A673 (cell line): Measurements from ENCODE around the gene SCAMP4. TPM values are rescaled to one million over a fixed set of nuclear protein-coding genes. Genes with fewer than 3 reads are reported as not detected.

Source experiments
- BruUV-seq: library from RNA; stranded (reverse); fragments of 400-500 nt; replicated peaks from 2 replicates; lab custom pipeline; 2021; lab: Mats Ljungman, UMichigan
- CTCF ChIA-PET: fragments of 300-600 bp; sonication (Branson Sonifier 250); formaldehyde crosslinking; loops from one replicate; lab custom pipeline; 2022; ENCODE audit warnings: antibody characterized with exemption; lab: Charles Lee
- POLR2A ChIA-PET: fragments of 300-600 bp; sonication (Branson Sonifier 250); formaldehyde crosslinking; loops from one replicate; lab custom pipeline; 2022; ENCODE audit warnings: antibody characterized with exemption; ENCODE audit not compliant: low non-redundant PET; lab: Charles Lee
- DNase-seq: peaks from one replicate; pipeline ENCODE4 v3.0.0-alpha.2; 2015; ENCODE audit warnings: low spot score
- H3K27ac ChIP-seq: fragments of 200-600 bp; sonication (generic); 2 replicates; pipeline ENCODE4 v1.5.1; 2016; ENCODE audit warnings: mixed run types, low read depth, mild to moderate bottlenecking, mixed read lengths, antibody characterized with exemption, low read length; ENCODE audit not compliant: poor library complexity, severe bottlenecking
- H3K27me3 ChIP-seq: fragments of 200-600 bp; sonication (generic); replicated peaks from 2 replicates; pipeline ENCODE4 v1.6.1; 2017; ENCODE audit warnings: mixed run types, low read depth, mild to moderate bottlenecking, mixed read lengths, antibody characterized with exemption, low read length; ENCODE audit not compliant: insufficient read depth, poor library complexity
- H3K36me3 ChIP-seq: fragments of 200-600 bp; sonication (generic); 2 replicates; pipeline ENCODE4 v1.6.1; 2016; ENCODE audit warnings: mixed run types, mild to moderate bottlenecking, mixed read lengths, antibody characterized with exemption, low read length; ENCODE audit not compliant: insufficient read depth, poor library complexity, severe bottlenecking
- H3K4me1 ChIP-seq: fragments of 200-600 bp; sonication (generic); 2 replicates; pipeline ENCODE4 v1.6.1; 2017; ENCODE audit warnings: mixed run types, mild to moderate bottlenecking, mixed read lengths, antibody characterized with exemption, low read length; ENCODE audit not compliant: insufficient read depth, poor library complexity, severe bottlenecking
- H3K4me3 ChIP-seq: fragments of 200-600 bp; sonication (generic); 2 replicates; pipeline ENCODE4 v1.5.1; 2016; ENCODE audit warnings: low read depth, mixed run types, mild to moderate bottlenecking, mixed read lengths, low read length; ENCODE audit not compliant: poor library complexity, severe bottlenecking
- H3K9me3 ChIP-seq: fragments of 200-600 bp; sonication (generic); 2 replicates; pipeline ENCODE4 v1.6.1; 2016; ENCODE audit warnings: mixed run types, low read depth, mild to moderate bottlenecking, mixed read lengths, antibody characterized with exemption, low read length; ENCODE audit not compliant: poor library complexity, severe bottlenecking
- CTCF ChIP-seq: fragments of 300-800, 200-600 bp; sonication (generic); conservative IDR thresholded peaks from 2 replicates; pipeline ENCODE4 v1.5.1; 2017; ENCODE audit warnings: low read depth, mild to moderate bottlenecking, antibody characterized with exemption, low read length, moderate library complexity, mixed read lengths
- EZH2 ChIP-seq: fragments of 200-600 bp; sonication (generic); IDR thresholded peaks from 2 replicates; pipeline ENCODE4 v1.6.1; 2017; ENCODE audit warnings: borderline replicate concordance, low read depth, mild to moderate bottlenecking, mixed read lengths, antibody characterized with exemption, low read length; ENCODE audit not compliant: poor library complexity, severe bottlenecking
- intact Hi-C: fragments of 100-400 bp; cut with micrococcal nuclease; formaldehyde crosslinking; loops from one replicate; pipeline ENCODE4 v1.10.0; 2022; ENCODE audit not compliant: unreplicated experiment
- total RNA-seq: library from RNA; stranded (reverse); gene quantifications from 2 replicates; pipeline ENCODE4 v1.2.3, GENCODE V29; 2021

SCAMP4 gene
- total RNA-seq, 1 experiment from 2014 or later, result 88.4 TPM

GRCh38 chr19:1889907-1890306, 15.3 kb upstream of the SCAMP4 start:
- CTCF ChIA-PET, result no interaction called here
- BruUV-seq, result no TSS peak
- POLR2A ChIA-PET, result interaction anchor here (0.7 kb wide), 1 partner anchor 81 kb away, joined by 3 read pairs; no protein-coding TSS in a partner anchor

GRCh38 chr19:1893791-1894190, 11.4 kb upstream of the SCAMP4 start:
- no peak overlapping the region for H3K27ac ChIP-seq
- ChIA-PET CTCF (no interaction called here), POLR2A (no interaction called here)
- TF ChIP-seq CTCF (no peak), EZH2 (no peak)
- H3K4me1 ChIP-seq, result peaks cover 8% of the 10 kb centered on the region
- intact Hi-C loops, result no loop called here
- no peaks in the 10 kb centered on the region for H3K27me3 ChIP-seq
- DNase-seq, result no peak
- H3K9me3 ChIP-seq, result no peaks in the 10 kb centered on the region
- no peaks in the 10 kb centered on the region for H3K36me3 ChIP-seq
- no TSS peak for BruUV-seq
- H3K4me3 ChIP-seq, result no peak overlapping the region

More at GRCh38 chr19:1889907-1890306, 15.3 kb upstream of the SCAMP4 start:
- DNase-seq, result no peak
- TF ChIP-seq CTCF (no peak), EZH2 (no peak)
- H3K4me3 ChIP-seq, result no peak overlapping the region
- H3K36me3 ChIP-seq, result no peaks in the 10 kb centered on the region
- H3K9me3 ChIP-seq, result no peaks in the 10 kb centered on the region
- no peak overlapping the region for H3K27ac ChIP-seq
- intact Hi-C loops, result no loop called here
- H3K4me1 ChIP-seq, result no peaks in the 10 kb centered on the region
- H3K27me3 ChIP-seq, result no peaks in the 10 kb centered on the region

GRCh38 chr19:1896508-1896907, 8.7 kb upstream of the SCAMP4 start:
- H3K4me1 ChIP-seq, result peaks cover 8% of the 10 kb centered on the region
- no TSS peak for BruUV-seq
- TF ChIP-seq EZH2 (no peak), CTCF (no peak)
- no peaks in the 10 kb centered on the region for H3K36me3 ChIP-seq
- H3K27ac ChIP-seq, result no peak overlapping the region
- ChIA-PET CTCF (no interaction called here), POLR2A (interaction anchor here (0.6 kb wide), 1 partner anchor 87 kb away, joined by 16 read pairs; no protein-coding TSS in a partner anchor)
- H3K27me3 ChIP-seq, result no peaks in the 10 kb centered on the region
- DNase-seq, result no peak
- no peaks in the 10 kb centered on the region for H3K9me3 ChIP-seq
- intact Hi-C loops, result no loop called here
- no peak overlapping the region for H3K4me3 ChIP-seq
